ENCODE measurements around the gene MPHOSPH6.
"Not testable (repeated sequence)": the region's sequence is repeated elsewhere in the genome, so short reads cannot be mapped to it uniquely, and the experiment has no call there.

MPHOSPH6 gene

GRCh38 chr16:82175627-82176026 lies 5.6 kb upstream of the MPHOSPH6 start:
- no peak for DNase-seq (ENCODE audit: low spot score)

GRCh38 chr16:82167670-82168069 lies 2.4 kb downstream of the MPHOSPH6 start:
- DNase-seq (ENCODE audit: low spot score), result no peak

- no peak for DNase-seq (ENCODE audit: low spot score)
Measured at GRCh38 chr16:82160226-82160625, 9.8 kb downstream of the MPHOSPH6 start.

GRCh38 chr16:82157836-82158235 lies 12.2 kb downstream of the MPHOSPH6 start:
- no peak for DNase-seq (ENCODE audit: low spot score)

GRCh38 chr16:82157534-82157812 lies 12.6 kb downstream of the MPHOSPH6 start:
- no peak for DNase-seq (ENCODE audit: low spot score)

- no peak for DNase-seq (ENCODE audit: low spot score)
Measured at GRCh38 chr16:82156761-82157533, 13.1 kb downstream of the MPHOSPH6 start.

- DNase-seq (ENCODE audit: low spot score), result no peak
Measured at GRCh38 chr16:82152641-82153112, 17.3 kb downstream of the MPHOSPH6 start.

GRCh38 chr16:82152196-82152595 lies 17.8 kb downstream of the MPHOSPH6 start:
- DNase-seq (ENCODE audit: low spot score), result no peak

GRCh38 chr16:82150549-82150948 lies 19.5 kb downstream of the MPHOSPH6 start:
- no peak for DNase-seq (ENCODE audit: low spot score)

GRCh38 chr16:82149536-82149935 lies 20.5 kb downstream of the MPHOSPH6 start:
- no peak for DNase-seq (ENCODE audit: low spot score)

GRCh38 chr16:82147546-82147945 lies 22.5 kb downstream of the MPHOSPH6 start:
- DNase-seq (ENCODE audit: low spot score), result no peak

GRCh38 chr16:82146957-82147356 lies 23.1 kb downstream of the MPHOSPH6 start:
- no peak for DNase-seq (ENCODE audit: low spot score)

GRCh38 chr16:82146556-82146955 lies 23.5 kb downstream of the MPHOSPH6 start:
- no peak for DNase-seq (ENCODE audit: low spot score)

- DNase-seq (ENCODE audit: low spot score), result not testable (repeated sequence)
Measured at GRCh38 chr16:82139286-82139571, 30.8 kb downstream of the MPHOSPH6 start.

- no peak for DNase-seq (ENCODE audit: low spot score)
Measured at GRCh38 chr16:82138478-82139285, 31.3 kb downstream of the MPHOSPH6 start.

- no peak for DNase-seq (ENCODE audit: low spot score)
Measured at GRCh38 chr16:82137822-82138167, 32.2 kb downstream of the MPHOSPH6 start.

- DNase-seq (ENCODE audit: low spot score), result no peak
Measured at GRCh38 chr16:82136956-82137821, 32.8 kb downstream of the MPHOSPH6 start.

GRCh38 chr16:82135844-82136243 lies 34.2 kb downstream of the MPHOSPH6 start:
- no peak for DNase-seq (ENCODE audit: low spot score)

GRCh38 chr16:82134846-82135245 lies 35.2 kb downstream of the MPHOSPH6 start:
- DNase-seq (ENCODE audit: low spot score), result no peak

- DNase-seq (ENCODE audit: low spot score), result no peak
Measured at GRCh38 chr16:82133798-82134197, 36.2 kb downstream of the MPHOSPH6 start.

- no peak for DNase-seq (ENCODE audit: low spot score)
Measured at GRCh38 chr16:82129881-82130280, 40.1 kb downstream of the MPHOSPH6 start.

- no peak for DNase-seq (ENCODE audit: low spot score)
Measured at GRCh38 chr16:82124651-82125050, 45.4 kb downstream of the MPHOSPH6 start.

Measured in SK-N-DZ (cell line).